SK-N-SH treated with all-trans-retinoic acid at 6 μM for 48 hours (cell line): ENCODE measurements around the gene MED27.

ENCODE experiments used
- ATAC-seq: fragments of 200-7000 bp; cut with Tn5 transposase; 3 replicates; pipeline ENCODE4 v1.9.1; 2020; ENCODE audit warnings: mild to moderate bottlenecking, moderate library complexity
- ARNTL ChIP-seq: fragments of 450-650 bp; formaldehyde crosslinking; IDR thresholded peaks from 2 replicates; pipeline ENCODE4 v1.5.0; 2020; ENCODE audit warnings: low read depth, mild to moderate bottlenecking, moderate library complexity, borderline replicate concordance
- BACH2 ChIP-seq: fragments of 250-450 bp; sonication (Bioruptor Pico); IDR thresholded peaks from 2 replicates; pipeline ENCODE4 v1.9.0; 2021; ENCODE audit warnings: mild to moderate bottlenecking, borderline replicate concordance
- CREB5 ChIP-seq: fragments of 250-450 bp; sonication (Bioruptor Pico); IDR thresholded peaks from 2 replicates; pipeline ENCODE4 v1.5.1; 2020; ENCODE audit warnings: low read depth, mild to moderate bottlenecking, moderate library complexity
- ESRRG ChIP-seq: fragments of 250-450 bp; sonication (Bioruptor Pico); IDR thresholded peaks from 2 replicates; pipeline ENCODE4 v1.6.1; 2021; ENCODE audit warnings: mild to moderate bottlenecking
- GLIS3 ChIP-seq: fragments of 250-450 bp; sonication (Bioruptor Pico); IDR thresholded peaks from 2 replicates; pipeline ENCODE4 v1.5.0; 2020; ENCODE audit warnings: mild to moderate bottlenecking, moderate library complexity
- ISL1 ChIP-seq: fragments of 250-450 bp; sonication (Bioruptor Pico); IDR thresholded peaks from 2 replicates; pipeline ENCODE4 v2.1.2; 2022; ENCODE audit warnings: mild to moderate bottlenecking, moderate library complexity
- OSR1 ChIP-seq: fragments of 250-450 bp; sonication (Bioruptor Pico); IDR thresholded peaks from 2 replicates; pipeline ENCODE4 v1.8.0; 2022; ENCODE audit warnings: moderate library complexity, mild to moderate bottlenecking, inconsistent platforms
- PPARA ChIP-seq: fragments of 250-450 bp; sonication (Bioruptor Pico); IDR thresholded peaks from 2 replicates; pipeline ENCODE4 v1.5.0; 2020; ENCODE audit warnings: mild to moderate bottlenecking, borderline replicate concordance
- RARB ChIP-seq: fragments of 250-450 bp; sonication (Bioruptor Pico); IDR thresholded peaks from 2 replicates; pipeline ENCODE4 v1.8.0; 2021; ENCODE audit warnings: mild to moderate bottlenecking, moderate library complexity
- SNAI2 ChIP-seq: fragments of 250-450 bp; sonication (Bioruptor Pico); IDR thresholded peaks from 2 replicates; pipeline ENCODE4 v1.5.0; 2020; ENCODE audit warnings: mild to moderate bottlenecking, moderate library complexity
- TCF4 ChIP-seq: fragments of 250-450 bp; sonication (Bioruptor Pico); IDR thresholded peaks from 2 replicates; pipeline ENCODE4 v1.8.0; 2021; ENCODE audit warnings: mild to moderate bottlenecking, moderate library complexity, borderline replicate concordance
- TOX ChIP-seq: fragments of 250-450 bp; sonication (Bioruptor Pico); IDR thresholded peaks from 2 replicates; pipeline ENCODE4 v1.8.0; 2021; ENCODE audit warnings: mild to moderate bottlenecking, moderate library complexity, borderline replicate concordance
- TSHZ2 ChIP-seq: fragments of 250-450 bp; sonication (Bioruptor Pico); IDR thresholded peaks from 2 replicates; pipeline ENCODE4 v1.5.0; 2020; ENCODE audit warnings: mild to moderate bottlenecking, moderate library complexity
- ZC3H10 ChIP-seq: fragments of 250-450 bp; sonication (Bioruptor Pico); IDR thresholded peaks from 2 replicates; pipeline ENCODE4 v1.5.1; 2021; ENCODE audit warnings: mild to moderate bottlenecking, moderate library complexity
- ZFP3 ChIP-seq: fragments of 250-450 bp; sonication (Bioruptor Pico); IDR thresholded peaks from 2 replicates; pipeline ENCODE4 v1.5.0; 2020; ENCODE audit warnings: mild to moderate bottlenecking, moderate library complexity
- ZNF70 ChIP-seq: fragments of 450-650 bp; formaldehyde crosslinking; IDR thresholded peaks from 2 replicates; pipeline ENCODE4 v1.5.0; 2020; ENCODE audit warnings: mild to moderate bottlenecking, moderate library complexity
- ZNF8 ChIP-seq: fragments of 450-650 bp; formaldehyde crosslinking; IDR thresholded peaks from 2 replicates; pipeline ENCODE4 v1.5.0; 2020; ENCODE audit warnings: mild to moderate bottlenecking, moderate library complexity
- TF ChIP-seq, protein P1 (sequence below): fragments of 250-450 bp; sonication (Bioruptor Pico); IDR thresholded peaks from 2 replicates; pipeline ENCODE4 v1.5.1; 2021; ENCODE audit warnings: mild to moderate bottlenecking, moderate library complexity
- TF ChIP-seq, protein P2 (sequence below): fragments of 250-450 bp; sonication (Bioruptor Pico); IDR thresholded peaks from 2 replicates; pipeline ENCODE4 v1.8.0; 2021; ENCODE audit warnings: low read depth, mild to moderate bottlenecking, moderate library complexity, borderline replicate concordance
- TF ChIP-seq, protein P3 (sequence below): fragments of 250-450 bp; sonication (Bioruptor Pico); IDR thresholded peaks from 2 replicates; pipeline ENCODE4 v1.8.0; 2020; ENCODE audit warnings: mild to moderate bottlenecking, moderate library complexity, borderline replicate concordance

MED27 gene

DNA sequence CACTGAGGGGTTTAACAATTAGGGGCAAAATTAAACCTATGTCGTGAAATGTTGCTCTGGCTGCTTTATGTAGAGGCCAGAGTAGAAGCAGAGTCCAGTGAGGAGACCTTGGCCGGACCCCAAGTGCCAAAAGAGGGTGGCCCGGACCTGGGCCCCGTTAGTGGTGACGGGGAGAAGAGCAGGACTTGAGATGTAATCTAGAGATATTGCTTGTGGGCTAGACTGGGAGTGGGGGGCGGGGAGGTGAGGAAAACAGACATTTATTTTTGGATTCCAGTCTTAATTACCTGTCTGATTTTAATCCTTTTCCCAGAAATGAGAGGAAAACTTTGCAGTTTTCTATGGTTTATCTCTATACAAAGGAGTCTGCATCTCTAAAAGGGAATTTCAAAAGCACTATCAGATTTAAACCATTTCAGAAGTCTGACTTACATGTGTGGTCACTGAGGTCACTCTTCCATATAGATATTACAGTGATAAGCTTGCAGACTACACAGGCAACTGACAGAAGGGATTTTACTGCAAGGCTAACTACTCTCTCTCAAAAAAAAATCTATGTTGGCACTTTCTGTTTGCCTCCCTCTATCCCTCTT lies 108.1 kb downstream of the MED27 start (continued):
- TF ChIP-seq TOX (CRISPR knock-in tag): no peak
- no peak for TF ChIP-seq ZFP3 (CRISPR knock-in tag)

- no peak; the same call in 2 of the 3 replicates for ATAC-seq
- TF ChIP-seq ZNF8 (CRISPR knock-in tag): no peak
- no peak for TF ChIP-seq ARNTL (CRISPR knock-in tag)
- TF ChIP-seq TCF4 (CRISPR knock-in tag): peak; percentile 38; the same call in 1 of the 2 replicates
- TF ChIP-seq BACH2: no peak
- TF ChIP-seq ZNF70 (CRISPR knock-in tag): no peak
- no peak for TF ChIP-seq PPARA (CRISPR knock-in tag)
- TF ChIP-seq ISL1 (CRISPR knock-in tag): no peak
- TF ChIP-seq TSHZ2 (CRISPR knock-in tag): peak; percentile 35; the same call in 1 of the 2 replicates
These were observed 110.1 kb downstream of the MED27 start for GRCh38 chr9:131969469-131969989.

- TF ChIP-seq ISL1 (CRISPR knock-in tag): no peak
- TF ChIP-seq, protein P1, sequence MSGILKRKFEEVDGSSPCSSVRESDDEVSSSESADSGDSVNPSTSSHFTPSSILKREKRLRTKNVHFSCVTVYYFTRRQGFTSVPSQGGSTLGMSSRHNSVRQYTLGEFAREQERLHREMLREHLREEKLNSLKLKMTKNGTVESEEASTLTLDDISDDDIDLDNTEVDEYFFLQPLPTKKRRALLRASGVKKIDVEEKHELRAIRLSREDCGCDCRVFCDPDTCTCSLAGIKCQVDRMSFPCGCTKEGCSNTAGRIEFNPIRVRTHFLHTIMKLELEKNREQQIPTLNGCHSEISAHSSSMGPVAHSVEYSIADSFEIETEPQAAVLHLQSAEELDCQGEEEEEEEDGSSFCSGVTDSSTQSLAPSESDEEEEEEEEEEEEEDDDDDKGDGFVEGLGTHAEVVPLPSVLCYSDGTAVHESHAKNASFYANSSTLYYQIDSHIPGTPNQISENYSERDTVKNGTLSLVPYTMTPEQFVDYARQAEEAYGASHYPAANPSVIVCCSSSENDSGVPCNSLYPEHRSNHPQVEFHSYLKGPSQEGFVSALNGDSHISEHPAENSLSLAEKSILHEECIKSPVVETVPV (CRISPR knock-in tag): no peak
- TF ChIP-seq TOX (CRISPR knock-in tag): no peak
- TF ChIP-seq ESRRG (CRISPR knock-in tag): no peak
- TF ChIP-seq SNAI2 (CRISPR knock-in tag): no peak
- TF ChIP-seq ZFP3 (CRISPR knock-in tag): no peak
- TF ChIP-seq ARNTL (CRISPR knock-in tag): no peak
- no peak for TF ChIP-seq BACH2
- TF ChIP-seq TSHZ2 (CRISPR knock-in tag): no peak
- TF ChIP-seq, protein P2, sequence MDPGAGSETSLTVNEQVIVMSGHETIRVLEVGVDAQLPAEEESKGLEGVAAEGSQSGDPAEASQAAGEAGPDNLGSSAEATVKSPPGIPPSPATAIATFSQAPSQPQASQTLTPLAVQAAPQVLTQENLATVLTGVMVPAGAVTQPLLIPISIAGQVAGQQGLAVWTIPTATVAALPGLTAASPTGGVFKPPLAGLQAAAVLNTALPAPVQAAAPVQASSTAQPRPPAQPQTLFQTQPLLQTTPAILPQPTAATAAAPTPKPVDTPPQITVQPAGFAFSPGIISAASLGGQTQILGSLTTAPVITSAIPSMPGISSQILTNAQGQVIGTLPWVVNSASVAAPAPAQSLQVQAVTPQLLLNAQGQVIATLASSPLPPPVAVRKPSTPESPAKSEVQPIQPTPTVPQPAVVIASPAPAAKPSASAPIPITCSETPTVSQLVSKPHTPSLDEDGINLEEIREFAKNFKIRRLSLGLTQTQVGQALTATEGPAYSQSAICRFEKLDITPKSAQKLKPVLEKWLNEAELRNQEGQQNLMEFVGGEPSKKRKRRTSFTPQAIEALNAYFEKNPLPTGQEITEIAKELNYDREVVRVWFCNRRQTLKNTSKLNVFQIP: no peak
- no peak for TF ChIP-seq PPARA (CRISPR knock-in tag)
- no peak for TF ChIP-seq CREB5 (CRISPR knock-in tag)
- no peak for TF ChIP-seq ZC3H10 (CRISPR knock-in tag)
- ATAC-seq: no peak
These were observed 111.0 kb downstream of the MED27 start for GRCh38 chr9:131968632-131969031.

GRCh38 chr9:131965841-131966240 lies 113.8 kb downstream of the MED27 start:
- no peak for ATAC-seq

More at GRCh38 chr9:131965841-131966240, 113.8 kb downstream of the MED27 start:
- no peak for TF ChIP-seq ZFP3 (CRISPR knock-in tag)
- no peak for TF ChIP-seq OSR1 (CRISPR knock-in tag)
- TF ChIP-seq, protein P1 (CRISPR knock-in tag): no peak
- TF ChIP-seq ZC3H10 (CRISPR knock-in tag): no peak
- TF ChIP-seq ZNF8 (CRISPR knock-in tag): no peak
- no peak for TF ChIP-seq ESRRG (CRISPR knock-in tag)
- no peak for TF ChIP-seq SNAI2 (CRISPR knock-in tag)
- TF ChIP-seq ARNTL (CRISPR knock-in tag): no peak
- no peak for TF ChIP-seq ISL1 (CRISPR knock-in tag)
- TF ChIP-seq BACH2: no peak
- no peak for TF ChIP-seq RARB (CRISPR knock-in tag)
- TF ChIP-seq GLIS3 (CRISPR knock-in tag): no peak
- no peak for TF ChIP-seq PPARA (CRISPR knock-in tag)
- no peak for TF ChIP-seq ZNF70 (CRISPR knock-in tag)
- no peak for TF ChIP-seq TOX (CRISPR knock-in tag)
- TF ChIP-seq, protein P3, sequence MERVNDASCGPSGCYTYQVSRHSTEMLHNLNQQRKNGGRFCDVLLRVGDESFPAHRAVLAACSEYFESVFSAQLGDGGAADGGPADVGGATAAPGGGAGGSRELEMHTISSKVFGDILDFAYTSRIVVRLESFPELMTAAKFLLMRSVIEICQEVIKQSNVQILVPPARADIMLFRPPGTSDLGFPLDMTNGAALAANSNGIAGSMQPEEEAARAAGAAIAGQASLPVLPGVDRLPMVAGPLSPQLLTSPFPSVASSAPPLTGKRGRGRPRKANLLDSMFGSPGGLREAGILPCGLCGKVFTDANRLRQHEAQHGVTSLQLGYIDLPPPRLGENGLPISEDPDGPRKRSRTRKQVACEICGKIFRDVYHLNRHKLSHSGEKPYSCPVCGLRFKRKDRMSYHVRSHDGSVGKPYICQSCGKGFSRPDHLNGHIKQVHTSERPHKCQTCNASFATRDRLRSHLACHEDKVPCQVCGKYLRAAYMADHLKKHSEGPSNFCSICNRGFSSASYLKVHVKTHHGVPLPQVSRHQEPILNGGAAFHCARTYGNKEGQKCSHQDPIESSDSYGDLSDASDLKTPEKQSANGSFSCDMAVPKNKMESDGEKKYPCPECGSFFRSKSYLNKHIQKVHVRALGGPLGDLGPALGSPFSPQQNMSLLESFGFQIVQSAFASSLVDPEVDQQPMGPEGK (CRISPR knock-in tag): no peak
